Fibroblast of pulmonary artery (primary cell): ENCODE measurements around the gene GLDN.

Experiments used
- DNase-seq: peaks from one replicate; pipeline ENCODE4 v3.0.0-alpha.2; 2010; ENCODE audit warnings: low read depth
- H3K4me3 ChIP-seq: replicated peaks from 2 replicates; pipeline ENCODE4 v1.5.1; 2011; ENCODE audit warnings: low read depth, mild to moderate bottlenecking, control low read depth, low read length, moderate library complexity
- TF ChIP-seq, protein P1 (sequence below): IDR thresholded peaks from 2 replicates; pipeline ENCODE4 v1.5.1; 2011; ENCODE audit warnings: mild to moderate bottlenecking, control low read depth, low read length, inconsistent platforms; ENCODE audit errors: missing control alignments

The GLDN gene

DNA sequence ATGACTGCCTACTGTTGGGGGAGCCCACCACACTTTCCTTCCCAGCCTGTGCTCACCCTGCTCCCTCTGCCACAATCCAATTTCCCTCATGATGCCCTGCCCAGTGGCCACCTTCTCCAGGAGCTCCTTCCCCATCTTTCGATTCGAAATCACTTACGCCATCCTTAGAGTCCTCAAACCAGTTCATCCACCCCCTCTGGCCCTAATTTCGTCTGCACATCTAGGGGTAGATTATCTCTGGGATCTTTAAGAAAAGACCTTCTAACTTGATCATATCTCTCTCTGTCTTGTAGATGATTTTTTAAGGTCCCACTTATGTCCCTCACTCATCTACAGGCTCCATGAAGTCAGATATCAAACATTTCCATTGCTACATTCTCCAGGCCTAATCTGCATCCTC lies 20.1 kb upstream of the GLDN start:
- TF ChIP-seq, protein P1, sequence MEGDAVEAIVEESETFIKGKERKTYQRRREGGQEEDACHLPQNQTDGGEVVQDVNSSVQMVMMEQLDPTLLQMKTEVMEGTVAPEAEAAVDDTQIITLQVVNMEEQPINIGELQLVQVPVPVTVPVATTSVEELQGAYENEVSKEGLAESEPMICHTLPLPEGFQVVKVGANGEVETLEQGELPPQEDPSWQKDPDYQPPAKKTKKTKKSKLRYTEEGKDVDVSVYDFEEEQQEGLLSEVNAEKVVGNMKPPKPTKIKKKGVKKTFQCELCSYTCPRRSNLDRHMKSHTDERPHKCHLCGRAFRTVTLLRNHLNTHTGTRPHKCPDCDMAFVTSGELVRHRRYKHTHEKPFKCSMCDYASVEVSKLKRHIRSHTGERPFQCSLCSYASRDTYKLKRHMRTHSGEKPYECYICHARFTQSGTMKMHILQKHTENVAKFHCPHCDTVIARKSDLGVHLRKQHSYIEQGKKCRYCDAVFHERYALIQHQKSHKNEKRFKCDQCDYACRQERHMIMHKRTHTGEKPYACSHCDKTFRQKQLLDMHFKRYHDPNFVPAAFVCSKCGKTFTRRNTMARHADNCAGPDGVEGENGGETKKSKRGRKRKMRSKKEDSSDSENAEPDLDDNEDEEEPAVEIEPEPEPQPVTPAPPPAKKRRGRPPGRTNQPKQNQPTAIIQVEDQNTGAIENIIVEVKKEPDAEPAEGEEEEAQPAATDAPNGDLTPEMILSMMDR, result no peak
- H3K4me3 ChIP-seq, result no peak overlapping the region
- no peak for DNase-seq

DNA sequence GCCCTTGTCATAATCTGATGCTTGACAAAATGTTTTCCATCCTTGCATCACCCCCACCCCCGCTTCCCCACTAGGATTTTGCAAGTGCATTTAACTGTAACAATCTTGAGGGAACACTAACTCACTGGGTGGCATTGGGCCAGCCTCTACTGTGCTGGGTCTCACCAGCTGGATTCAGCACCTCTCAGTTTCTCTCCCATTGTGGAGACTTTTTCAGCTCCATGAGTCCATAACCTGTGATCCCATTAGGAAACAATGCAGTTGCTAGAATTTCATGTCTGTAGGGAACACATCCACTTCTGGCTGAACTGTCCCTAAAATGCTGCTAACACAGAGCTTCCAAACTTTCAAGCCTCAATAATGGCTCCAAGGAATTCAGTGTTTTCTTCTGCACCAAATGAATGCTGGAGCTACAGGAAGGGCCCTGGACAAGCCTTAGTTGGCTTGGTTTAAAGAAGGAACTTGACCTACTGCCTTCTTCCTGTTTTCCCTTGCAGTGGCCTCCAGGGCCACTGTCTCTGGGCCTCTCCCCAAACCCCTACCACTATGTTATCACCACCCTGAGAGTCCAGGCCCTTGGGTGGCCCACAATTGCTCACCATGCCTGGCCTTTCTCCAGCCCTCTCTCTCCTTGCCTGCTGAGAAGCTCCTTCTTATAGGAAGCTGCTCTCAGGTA lies 18.7 kb upstream of the GLDN start:
- H3K4me3 ChIP-seq, result no peak overlapping the region
- DNase-seq, result peak; percentile 68
- TF ChIP-seq, protein P1, result no peak

DNA sequence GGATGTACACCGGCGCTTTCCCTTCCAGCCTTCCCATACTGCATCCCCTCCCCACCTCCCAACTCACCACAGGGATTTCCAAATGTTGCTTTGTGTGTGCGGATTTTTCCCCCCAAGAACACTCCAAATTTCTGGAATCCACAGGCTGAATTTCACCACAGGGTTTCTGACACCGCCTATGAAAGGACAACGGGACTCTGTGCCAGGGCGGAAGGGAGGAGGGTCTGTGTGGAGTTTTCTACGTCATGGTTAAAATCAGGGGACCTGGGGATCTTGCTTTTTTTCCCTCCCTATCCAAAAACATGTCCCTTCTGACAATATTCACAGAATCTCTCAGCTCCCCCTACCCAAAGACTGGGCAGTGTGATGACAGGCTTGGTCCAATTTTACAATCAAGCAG lies 17.7 kb upstream of the GLDN start:
- no peak overlapping the region for H3K4me3 ChIP-seq
- TF ChIP-seq, protein P1, result no peak
- no peak for DNase-seq

DNA sequence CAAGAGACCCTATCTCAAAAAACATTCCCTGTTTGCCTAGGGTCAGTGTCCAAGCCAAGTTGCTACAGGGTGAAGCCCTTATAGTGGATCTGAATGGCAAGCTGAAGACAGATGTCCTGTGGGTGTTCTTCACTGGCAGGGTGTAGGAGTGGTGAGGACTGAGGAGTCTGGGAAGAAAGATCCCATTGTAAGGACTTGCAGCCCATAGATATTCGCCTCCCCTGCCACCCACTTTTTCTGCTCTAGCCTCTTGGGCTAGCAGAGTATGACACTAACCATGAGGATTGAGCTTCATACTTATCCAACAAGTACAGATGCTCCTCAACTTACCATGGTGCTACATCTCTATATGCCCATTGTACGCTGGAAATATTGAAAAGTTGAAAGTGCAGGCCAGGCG lies 16.3 kb upstream of the GLDN start:
- H3K4me3 ChIP-seq, result no peak overlapping the region
- DNase-seq, result no peak
- TF ChIP-seq, protein P1, result no peak

DNA sequence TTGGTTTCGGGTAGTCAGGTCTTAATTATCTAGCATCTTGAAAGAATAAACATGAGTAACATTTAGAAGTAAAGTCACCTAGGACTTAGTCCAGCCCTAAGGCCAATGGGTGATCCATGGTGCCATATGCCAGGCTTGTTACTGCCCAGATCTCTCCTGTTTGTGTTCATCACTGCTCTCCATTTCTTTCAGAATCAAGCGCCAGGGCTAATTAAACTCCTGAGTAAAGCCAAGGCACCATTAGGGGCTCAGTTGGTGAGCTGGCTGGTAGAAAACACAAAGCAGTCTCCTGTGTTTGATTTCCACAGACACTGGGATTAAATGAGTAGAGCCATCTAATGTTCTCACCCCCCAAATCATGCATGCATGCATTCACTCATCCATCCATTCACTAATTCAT lies 14.4 kb upstream of the GLDN start:
- no peak for DNase-seq
- H3K4me3 ChIP-seq, result no peak overlapping the region
- TF ChIP-seq, protein P1, result no peak

DNA sequence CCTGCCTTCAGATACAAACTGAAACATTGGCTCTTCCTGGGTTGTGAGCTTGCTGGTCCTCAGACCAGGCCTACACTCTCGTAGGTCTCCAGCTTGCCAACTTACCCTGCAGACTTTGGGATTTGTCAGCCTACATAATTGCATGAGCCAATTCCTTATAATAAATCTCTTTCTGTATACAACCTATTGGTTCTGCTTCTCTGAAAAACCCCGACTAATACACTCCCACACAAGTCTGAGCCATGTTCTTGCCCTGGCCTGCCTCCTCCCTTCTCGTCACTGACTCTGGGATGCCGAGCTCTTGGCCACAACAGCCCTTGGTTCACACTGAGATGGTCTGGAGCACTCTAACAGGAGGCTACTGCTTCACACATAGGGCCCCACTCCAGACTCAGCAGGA lies 12.5 kb upstream of the GLDN start:
- H3K4me3 ChIP-seq, result no peak overlapping the region
- no peak for DNase-seq
- TF ChIP-seq, protein P1, result no peak

DNA sequence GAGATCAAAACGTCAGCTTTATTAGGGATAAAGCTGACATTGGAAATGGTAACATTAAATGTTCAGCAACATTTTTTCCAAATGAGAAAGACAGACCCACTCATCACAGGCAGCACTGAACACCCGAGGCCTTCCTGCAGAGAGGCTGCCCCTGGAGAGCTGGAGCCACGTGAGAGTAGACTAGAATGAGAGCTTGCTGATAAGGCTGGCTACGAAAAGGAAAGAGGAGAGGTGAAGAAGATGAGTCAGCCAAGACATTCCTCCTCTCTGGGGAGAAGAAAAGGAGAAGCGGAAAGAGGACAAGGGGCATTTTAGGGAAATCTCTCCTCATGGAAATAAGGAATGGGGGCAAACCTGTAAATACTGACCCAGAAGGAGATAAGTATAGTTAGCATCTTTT lies 10.3 kb upstream of the GLDN start:
- DNase-seq, result peak; percentile 64
- no peak overlapping the region for H3K4me3 ChIP-seq

More for the DNA sequence above, 10.3 kb upstream of the GLDN start:
- TF ChIP-seq, protein P1, result no peak
